Measurements from ENCODE around the gene FNDC1.
"Not testable (repeated sequence)": the region's sequence is repeated elsewhere in the genome, so short reads cannot be mapped to it uniquely, and the experiment has no call there.

Gene FNDC1

DNA sequence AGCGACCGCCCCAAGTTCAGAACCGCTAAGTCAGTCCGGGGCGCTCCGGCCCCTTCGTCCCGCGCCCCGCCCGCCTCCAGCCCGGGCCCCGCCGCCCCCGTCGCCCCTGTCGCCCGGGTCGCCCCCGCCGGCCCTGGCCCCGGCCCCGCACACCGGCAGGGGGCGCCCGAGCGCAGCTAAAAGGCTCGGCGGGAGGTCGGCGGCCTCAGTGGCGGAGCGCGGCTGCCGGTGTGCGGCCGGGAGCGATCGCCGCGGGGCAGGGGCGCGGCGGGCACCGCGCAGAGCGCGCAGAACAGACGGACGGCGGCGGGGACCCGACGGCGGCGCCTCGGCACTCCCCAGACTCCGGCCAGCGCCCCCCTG lies at the start of gene FNDC1:
Gene FNDC1 (plus strand): TSS at position 208 of the 363 bp plus-strand sequence. CDS start 197 bp downstream, outside the sequence.
- DNase-seq = no peak

DNA sequence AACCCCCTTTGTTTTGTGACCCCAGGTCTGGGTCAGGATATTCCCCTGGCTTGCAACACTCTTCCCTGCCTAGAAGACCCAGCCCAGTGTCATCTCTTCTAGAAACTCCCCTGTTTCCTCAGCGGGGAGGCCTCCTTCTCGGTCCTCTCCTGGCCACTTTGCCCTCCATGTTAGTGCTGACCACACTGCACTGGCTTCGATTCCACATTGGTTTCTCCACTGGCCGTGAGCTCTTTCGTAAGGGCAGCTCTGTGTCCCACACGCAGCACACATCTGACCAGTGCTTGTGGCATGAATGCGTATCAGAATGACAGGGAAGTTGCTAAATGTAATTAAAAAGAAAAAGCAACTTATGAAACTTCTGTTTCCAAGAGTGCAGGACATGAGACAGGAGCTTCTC lies 49.4 kb upstream of the FNDC1 start:
- peak; percentile 78 for DNase-seq

DNA sequence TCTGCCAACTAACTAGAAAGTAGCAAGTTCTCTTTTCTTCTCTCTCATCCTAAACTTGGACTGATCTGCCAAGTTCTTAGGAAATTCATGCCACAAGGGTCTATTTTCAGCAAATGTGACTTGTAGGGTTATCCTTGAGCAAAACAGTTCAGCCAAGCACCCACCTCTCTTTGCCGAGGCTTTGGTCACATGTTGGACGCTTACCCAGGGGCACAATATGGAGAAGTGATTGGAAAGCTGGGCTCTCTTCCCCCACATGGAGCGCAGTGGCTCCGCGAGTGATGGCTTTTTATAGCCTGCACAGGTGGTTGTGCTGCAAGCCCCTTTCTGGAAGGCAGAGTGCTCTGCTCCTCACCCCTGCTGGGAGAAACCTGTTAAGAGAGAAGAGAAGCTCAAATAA lies 47.7 kb upstream of the FNDC1 start:
- DNase-seq = peak; percentile 89

DNA sequence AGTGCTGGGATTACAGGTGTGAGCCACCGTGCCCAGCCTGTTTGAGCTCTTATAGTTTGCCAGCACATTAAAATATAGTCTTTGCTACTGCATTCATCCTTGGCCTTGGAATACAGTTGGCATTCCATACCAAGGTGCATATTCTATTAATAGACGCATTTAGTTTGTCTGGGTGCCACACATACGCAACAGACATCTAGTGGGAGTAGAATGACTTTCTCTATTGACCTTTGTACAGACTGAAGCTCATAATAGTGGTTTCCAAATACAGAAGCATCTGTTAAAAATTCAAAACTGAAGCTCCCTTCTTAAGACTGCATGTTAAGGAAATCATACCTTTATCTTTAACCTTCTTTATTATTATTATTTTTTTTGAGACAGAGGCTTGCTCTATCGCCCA lies 46.7 kb upstream of the FNDC1 start:
- DNase-seq = no peak

DNA sequence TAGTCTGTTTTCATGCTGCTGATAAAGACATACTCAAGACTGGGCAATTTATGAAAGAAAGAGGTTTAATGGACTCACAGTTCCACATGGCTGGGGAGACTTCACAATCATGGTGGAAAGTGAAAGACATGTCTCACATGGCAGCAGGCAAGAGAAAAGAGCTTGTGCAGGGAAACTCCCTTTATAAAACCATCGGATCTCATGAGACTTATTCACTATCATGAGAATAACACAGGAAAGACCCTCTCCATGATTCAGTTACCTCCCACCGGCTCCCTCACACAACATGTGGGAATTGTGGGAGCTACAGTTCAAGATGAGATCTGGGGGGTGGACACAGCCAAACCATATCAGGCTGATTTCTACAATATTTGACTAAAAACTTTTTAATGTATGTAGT lies 45.4 kb upstream of the FNDC1 start:
- DNase-seq = not testable (repeated sequence)

DNA sequence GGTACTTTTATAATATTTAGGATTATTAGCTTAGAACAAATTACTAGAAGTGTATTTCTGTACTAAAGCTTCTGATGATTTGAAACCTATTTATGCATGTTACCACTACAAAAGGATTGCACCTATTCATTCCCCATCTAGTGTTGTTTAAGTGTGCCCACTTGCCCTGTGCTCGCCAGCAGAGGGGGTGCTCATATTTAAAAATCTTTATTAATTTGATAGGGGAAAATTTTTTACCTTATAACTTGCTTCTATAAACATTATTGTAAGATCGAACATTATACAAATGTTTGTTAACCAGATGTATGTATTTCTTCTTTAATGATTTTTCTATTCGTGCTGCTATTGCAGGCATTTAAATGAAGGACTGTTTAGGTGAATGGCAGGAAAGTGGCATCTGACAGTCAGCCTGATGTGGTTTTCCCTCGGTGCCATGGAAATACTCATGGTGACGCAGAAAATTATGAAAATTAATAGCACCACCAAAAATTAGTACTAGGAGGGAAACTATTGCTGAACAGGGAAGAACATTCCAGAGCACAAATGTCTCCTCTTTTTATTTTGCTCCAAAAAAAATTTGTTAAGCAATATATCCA lies 44.1 kb upstream of the FNDC1 start:
- DNase-seq = no peak

DNA sequence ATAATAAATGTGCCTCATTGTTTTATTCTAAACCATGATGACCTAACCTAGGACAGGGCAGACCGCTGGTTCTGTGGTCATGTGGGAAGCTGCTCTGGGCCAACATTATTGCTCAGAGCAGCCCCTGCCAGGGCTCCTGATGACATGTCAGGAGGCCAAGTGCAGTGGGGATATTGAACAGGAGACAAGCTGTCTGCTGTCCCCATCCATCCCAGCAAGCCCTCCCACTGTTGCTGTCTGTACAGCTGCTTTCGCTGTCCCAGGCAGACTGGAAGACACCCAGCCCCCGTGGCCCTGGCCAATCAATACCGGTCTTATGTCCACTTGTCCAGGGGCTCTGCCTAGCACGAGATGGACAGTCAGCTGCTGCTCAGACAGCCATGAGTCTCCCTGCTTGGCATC lies 43.2 kb upstream of the FNDC1 start:
- DNase-seq = no peak

DNA sequence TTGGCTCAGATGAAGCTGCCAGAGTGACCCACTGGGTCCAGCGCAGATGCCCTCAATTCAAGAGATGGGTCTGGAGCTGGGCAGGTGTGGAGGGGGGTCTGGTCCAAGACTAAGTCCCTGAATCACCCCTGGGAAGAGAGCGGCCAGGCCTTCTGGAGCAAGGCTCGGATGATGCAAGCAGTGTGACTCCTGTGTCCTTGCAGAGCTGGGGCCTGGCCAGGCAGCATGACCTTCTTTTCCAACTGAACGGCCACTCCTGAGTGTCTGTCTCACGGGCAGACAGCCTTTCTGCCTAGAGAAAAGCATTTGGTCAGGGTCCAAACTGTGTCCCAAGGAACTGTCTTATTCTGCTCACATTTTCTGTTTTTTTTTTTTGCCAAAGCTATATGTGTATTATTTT lies 42.6 kb upstream of the FNDC1 start:
- DNase-seq = no peak

DNA sequence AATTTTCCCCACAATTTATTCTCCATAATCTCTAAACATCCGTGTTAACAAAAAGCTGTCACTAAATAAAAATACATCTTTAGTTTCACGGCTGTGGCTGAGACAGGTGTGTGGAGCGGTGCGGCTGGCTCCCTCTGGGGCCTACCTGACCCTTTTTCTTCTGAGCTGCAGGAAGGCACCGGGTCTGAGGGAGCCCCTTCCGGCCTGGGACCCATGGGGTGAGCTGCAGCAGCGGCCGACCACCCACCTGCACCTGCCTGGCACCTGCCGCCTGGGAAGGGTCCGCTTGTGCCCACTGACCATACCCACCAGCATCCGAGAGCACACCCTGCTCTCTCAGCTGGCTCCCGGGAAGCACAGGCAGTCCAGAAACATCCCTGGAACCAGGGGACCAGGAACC lies 41.5 kb upstream of the FNDC1 start:
- no peak for DNase-seq

DNA sequence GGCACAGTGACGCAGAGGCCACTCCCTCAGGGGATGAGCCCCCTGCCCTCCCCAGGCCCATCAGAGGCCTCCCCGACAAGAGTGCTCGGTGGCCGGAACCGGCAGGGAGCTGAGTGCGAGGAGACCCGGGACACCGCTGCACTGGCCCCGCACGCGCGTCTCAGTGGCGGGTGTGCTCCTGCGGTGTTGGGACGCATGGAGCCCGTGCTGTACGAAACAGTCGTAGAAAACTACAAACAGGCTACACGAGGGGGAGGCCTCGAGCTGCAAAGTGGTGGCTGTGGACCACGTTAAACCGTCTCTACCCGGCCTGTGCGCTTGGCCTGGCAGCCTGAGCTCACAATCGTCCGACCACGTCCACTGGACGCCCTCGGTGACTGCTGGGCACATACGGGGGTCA lies 40.2 kb upstream of the FNDC1 start:
- DNase-seq = no peak

DNA sequence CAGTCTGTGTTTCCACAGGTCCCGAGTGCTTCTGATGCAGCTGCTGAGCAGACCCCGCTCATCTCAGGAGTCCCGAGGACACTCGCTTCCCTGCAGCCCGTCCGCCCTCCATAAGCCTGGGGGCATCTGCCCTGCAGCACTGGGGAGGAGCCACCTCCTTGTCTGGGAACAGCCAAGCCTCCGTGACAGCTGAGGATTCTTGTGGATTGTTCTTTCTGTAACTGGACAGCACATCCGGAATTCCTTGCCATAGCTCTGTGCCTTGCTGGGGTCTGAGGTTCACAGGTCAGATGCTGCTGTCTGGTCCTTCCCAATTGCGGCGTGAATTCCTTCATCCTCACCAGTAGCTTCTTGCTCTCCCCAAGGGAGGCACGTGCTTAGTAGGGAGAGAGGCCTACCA lies 38.4 kb upstream of the FNDC1 start:
- DNase-seq = no peak

DNA sequence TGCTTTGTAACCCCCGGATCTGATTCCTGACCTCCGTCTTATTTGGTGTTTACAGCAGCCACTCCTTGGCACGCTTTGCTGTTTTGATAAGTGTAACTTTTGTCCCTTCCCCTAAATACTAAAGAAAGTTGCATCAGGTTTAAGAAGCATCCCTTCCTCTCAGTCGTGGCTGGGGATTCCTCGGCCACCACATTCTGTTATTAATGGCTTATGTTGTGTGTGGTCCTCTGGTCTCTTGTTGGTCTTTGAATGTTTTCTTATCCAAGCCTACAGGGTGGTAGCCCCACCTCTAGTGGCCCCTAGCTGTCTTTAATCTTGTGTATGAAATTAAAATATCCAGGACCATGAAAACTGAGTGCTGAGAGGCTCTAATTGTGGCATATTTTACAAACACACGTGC lies 37.5 kb upstream of the FNDC1 start:
- DNase-seq = no peak

DNA sequence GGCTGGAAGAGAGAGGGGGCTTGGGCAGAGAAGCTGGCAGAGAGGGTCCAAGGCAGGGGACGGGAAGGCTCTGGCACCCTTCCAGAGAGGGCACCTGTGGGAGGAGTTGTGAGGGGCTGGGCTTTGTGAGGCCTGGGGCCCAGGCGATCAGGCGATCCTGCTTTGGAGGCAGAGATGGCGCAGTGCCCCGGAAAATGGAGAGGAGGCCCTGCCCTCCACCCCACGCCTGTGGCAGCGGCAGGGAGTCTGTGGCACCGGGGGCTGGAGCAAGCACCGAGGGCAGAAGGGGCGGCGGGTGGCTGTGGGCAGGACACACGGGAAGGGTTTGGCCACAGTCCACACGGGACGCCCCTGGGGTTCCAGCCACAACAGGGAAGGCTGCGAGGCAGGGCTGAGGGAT lies 36.5 kb upstream of the FNDC1 start:
- no peak for DNase-seq

DNA sequence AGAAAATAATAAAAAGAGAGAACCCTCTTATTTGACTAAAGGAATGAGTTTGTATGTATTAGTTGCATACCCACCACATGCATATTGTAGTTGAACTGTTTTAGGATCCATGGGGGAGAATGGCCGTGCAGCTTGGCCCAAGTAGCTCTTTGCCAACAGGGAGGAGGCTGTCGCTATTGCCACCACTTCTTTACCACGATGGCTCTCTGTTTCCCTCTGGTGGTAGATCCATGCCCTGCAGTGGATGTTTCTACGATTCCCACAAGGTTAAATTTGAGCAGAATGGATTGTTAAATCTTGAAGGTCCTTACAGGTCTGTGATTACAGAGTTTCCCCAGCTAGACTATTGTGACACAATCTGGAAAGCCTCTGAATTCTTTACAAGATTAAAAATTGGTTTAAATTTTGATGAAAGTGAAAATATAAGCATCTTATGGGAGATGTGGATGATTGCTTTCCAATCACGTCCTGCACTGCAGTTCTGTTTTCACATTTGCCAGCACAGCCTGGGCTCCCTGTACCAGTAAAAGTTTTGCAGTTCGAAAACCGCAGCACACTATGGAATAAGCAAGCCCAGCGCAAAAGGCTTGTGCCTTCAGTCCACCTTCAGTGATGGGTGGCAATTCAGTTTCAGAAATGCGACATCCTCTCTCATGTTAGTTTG lies 34.4 kb upstream of the FNDC1 start:
- DNase-seq = peak; percentile 68

DNA sequence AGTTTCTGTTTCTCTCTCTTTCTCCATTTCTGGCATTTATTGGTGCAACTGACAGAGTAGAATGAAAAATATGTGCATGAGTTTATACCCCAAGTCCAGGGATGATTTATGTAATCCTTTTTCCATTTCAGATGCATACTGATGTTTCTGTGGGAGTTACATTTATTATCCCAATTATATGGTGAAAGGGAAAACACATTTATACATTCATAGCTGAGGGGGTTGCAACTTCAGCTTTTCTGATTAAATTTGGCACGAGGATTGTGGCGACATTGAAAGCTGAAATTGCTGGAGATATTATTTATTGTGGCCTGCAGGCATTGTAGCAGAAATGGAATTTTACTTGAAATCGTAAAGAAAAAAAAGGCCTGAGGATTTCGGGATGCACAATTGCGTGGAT lies 31.5 kb upstream of the FNDC1 start:
- no peak for DNase-seq

DNA sequence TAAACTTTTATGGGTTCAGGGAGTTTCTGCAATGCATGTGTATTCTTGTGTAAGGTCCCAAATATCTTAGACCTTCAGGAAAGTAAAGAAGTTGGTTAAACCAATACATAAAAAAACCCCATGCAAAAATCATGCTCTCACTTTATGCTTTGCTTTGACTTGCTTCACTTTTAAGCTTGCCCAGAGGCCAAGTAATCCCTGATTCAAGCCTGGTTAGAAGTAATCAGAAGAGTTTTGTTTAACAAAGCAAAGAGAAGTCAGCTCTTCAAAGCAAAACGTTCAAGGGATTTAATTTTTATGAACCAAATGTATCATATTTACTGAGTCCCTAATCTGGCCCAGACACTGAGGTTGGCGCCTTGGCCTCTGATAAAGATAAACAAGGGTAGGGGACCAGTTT lies 26.7 kb upstream of the FNDC1 start:
- no peak for DNase-seq

DNA sequence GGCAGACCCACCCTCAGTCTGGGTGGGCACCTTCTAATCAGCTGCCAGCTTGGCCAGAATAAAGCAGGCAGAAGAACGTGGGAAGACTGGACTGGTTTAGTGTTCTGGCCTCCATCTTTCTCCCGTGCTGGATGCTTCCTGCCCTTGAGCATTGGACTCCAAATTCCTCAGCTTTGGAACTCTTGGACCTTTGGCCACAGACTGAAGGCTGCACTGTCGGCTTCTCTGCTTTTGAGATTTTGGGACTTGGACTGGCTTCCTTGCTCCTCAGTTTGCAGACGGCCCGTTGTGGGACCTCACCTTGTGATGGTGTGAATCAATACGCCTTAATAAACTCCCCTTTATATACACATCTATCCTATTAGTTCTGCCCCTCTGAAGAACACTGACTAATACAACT lies 20.6 kb upstream of the FNDC1 start:
- no peak for DNase-seq

DNA sequence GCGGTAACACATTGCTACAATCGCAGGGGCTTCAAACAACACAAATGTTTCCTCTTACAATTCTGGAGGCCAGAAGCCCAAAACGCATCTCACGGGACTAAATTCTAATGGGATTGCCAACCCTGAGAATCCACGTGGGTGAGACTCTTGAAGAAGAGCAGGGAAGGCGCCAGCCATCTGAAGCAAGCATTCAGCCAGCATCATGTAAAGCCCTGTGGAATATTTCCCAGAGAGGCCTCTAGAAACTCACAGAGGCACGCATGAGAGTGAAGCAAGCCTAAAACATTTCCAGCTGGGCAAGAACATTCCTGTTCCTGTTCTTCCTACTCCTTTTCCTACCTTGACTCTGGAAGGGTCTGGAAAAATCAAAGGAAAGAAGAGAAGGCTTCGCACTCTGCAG lies 19.6 kb upstream of the FNDC1 start:
- no peak for DNase-seq

DNA sequence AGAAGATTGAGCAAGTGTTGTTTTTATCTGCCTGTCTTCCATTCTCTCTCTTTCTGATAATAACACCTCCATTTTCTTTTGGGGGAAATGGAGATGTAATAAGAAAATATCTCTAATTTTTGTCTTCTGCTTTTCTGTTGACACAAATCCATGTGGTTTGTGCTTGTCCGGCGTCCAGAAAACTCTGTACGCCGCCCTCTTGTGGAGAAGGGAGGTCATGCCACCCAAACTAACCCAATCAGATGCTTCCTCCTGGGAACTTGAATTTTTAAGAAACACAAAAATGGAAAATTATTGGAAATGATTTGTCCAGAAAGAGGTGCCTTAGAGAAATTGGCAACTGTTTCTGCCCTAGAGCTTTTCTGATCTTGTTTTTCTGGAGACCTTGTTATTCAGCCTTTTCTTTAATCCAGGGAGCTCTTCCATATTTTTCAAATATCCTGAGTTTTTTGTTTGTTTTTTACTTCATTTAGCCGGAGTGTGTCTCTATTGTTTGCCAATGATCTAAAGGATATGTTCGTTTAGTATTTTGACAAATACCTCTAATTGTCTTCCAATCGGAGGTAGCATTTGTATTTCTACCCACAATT lies 17.8 kb upstream of the FNDC1 start:
- peak; percentile 68 for DNase-seq

DNA sequence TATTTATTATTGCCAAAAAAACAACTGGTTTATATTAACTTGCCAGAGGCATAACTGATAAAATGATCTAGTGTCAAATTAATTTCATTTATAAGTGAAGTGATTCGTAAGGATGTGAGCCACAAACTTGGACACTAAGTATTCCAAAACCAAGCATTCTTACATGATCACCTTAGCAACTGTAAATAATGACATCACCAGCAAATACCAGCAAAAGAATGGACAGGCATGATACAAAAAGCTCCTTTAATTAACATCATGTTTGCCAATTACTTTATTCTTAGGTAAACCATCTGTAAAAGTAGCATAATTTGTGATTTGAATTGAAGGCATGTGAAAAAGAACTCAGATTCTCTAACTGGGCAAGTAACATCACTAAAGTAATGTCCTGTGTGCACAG lies 17.2 kb upstream of the FNDC1 start:
- DNase-seq = no peak

DNA sequence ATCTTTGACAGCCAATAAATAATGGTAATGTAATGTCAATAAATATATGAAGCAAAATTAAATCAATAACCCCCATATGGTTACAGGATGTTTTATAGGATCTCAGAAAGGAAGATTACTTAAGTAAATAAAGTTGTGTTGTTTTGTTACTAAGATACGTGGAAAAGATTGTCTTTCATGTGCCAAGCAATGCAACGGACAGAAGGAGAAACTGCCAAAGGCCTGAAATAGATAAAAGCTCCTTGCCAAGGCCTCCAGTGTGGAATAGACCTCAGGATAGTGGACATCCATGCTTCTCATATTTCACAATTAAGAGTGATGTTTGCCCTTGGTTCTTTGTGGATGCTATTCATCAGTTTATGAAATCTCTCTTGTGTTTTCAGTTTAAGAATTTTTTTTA lies 16.4 kb upstream of the FNDC1 start:
- no peak for DNase-seq

DNA sequence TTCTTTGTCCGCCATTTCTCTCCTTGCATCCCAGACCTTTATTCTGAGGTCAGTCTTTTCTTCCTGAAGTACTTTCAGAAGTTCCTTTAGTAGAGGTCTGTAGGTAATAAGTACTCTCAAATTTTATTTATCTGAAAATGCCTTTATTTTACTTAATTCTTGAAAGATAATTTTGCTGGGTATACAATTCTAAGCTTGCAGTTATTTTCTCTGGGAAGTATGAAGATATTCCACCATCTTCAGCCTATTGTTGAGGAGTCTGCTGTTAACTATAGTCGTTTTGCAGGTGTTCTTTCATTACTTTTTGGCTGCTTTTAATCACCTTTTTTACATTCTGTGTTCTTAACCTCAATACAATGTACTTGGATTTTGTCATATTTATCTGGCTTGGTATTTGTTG lies 13.5 kb upstream of the FNDC1 start:
- DNase-seq = no peak

DNA sequence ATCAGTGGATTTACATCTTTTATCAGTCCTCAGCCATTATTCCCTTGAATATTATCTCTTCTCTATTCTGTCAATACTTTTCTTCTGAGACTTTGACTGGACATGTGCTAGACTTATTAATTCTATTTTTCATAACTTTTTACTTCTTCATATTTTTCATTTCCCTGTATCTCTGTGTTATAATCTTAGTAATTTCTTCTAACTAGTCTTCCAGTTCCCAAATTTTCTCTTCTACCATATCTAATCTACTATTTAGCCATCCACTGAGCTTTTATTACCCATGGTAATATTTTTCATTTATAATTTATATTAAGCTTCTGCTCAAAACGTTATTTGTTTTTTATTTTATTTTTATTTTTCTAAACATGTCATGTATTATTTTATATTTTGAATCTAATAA lies 13.1 kb upstream of the FNDC1 start:
- no peak for DNase-seq

DNA sequence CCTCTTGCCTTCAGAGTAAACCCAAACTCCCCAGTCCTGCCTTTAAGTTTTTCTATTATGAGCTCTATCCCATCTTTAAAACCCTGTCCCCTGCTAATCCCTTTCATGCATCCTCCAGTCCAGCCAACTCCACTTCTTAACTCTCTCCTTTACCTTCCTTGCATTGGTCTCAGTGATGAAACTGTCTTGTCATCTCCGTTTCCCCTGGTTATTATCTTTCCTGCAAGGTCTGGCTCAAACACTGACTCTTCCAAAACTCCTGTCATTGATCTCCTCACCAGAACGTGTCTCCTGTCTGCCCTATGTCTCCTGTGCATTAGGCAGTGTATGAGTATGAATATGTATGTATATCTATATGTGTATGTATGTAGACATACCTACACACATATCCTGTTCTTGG lies 11.8 kb upstream of the FNDC1 start:
- no peak for DNase-seq

DNA sequence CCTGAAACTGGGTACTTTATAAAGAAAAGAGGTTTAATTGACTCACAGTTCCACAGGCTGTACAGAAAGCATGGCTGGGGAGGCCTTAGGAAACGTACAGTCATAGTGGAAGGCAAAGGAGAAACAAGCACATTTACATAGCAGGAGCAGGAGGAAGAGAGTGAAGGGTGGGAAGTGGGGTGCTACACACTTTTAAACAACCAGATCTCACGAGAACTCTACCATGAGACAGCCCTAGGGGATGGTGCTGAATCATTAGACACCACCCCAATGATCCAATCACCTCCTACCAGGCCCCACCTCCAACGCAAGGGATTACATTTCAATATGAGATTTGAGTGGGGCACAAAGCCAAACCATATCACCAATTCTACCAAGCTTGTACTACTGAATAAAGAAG lies 7.4 kb upstream of the FNDC1 start:
- no peak for DNase-seq
